Fibroblast of lung (primary cell): Measurements from ENCODE around the gene CSF2.

Experiments
- CTCF ChIP-seq, 2 donors: IDR thresholded peaks in 1 of 2; conservative IDR thresholded peaks in 1 of 2; 1 replicate in 1 of 2; 2 replicates in 1 of 2; pipeline ENCODE4 v1.5.1; 2011 to 2012; ENCODE audit warnings: low read length in 2 of 2, control low read depth in 1 of 2, inconsistent platforms in 1 of 2, low read depth in 1 of 2, mild to moderate bottlenecking in 1 of 2
- EZH2 ChIP-seq: IDR thresholded peaks from 2 replicates; pipeline ENCODE4 v1.5.1; 2012; ENCODE audit warnings: low read length, control low read depth, mild to moderate bottlenecking; ENCODE audit errors: missing control alignments

- TF ChIP-seq EZH2 (no peak), CTCF (conservative IDR thresholded peaks at IDR 0.05 in 1 of 2, IDR thresholded peaks at IDR 0.05 in 1 of 2; ENCODE audit: low read depth in 1 of 2, low read length in 2 of 2) (no peak)
These were observed 36.2 kb upstream of the CSF2 start for GRCh38 chr5:132037353-132037752.
